HG02970 (cell line): Measurements from ENCODE around the gene GALNT10.

ENCODE experiments used
- ATAC-seq: cut with Tn5 transposase; IDR thresholded peaks from one replicate; pipeline ENCODE4 v1.9.1; 2021; ENCODE audit warnings: mild to moderate bottlenecking, moderate library complexity, moderate number of reproducible peaks; ENCODE audit not compliant: unreplicated experiment, low FRiP score

Gene GALNT10

DNA sequence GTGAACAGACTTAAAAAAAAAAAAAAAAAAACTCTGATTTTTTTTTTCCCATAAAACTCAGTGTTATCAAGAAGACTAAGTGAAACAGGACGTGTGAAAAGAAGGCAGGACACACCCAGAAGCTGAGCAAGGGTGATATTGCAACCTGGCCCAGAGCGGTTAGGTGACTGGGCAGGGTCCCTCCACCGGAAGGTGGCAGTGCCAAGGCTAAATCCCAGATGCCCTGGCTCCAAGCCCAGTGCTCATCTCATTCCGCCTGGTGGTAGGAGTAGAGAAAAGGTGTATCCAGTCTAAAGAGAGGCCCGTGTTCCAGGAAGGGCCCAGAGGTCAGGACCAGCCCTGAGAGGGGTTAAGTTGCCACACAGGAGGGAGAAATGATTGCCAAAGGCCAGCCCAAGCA is 203.8 kb downstream of the GALNT10 start:
- ATAC-seq, result no peak

DNA sequence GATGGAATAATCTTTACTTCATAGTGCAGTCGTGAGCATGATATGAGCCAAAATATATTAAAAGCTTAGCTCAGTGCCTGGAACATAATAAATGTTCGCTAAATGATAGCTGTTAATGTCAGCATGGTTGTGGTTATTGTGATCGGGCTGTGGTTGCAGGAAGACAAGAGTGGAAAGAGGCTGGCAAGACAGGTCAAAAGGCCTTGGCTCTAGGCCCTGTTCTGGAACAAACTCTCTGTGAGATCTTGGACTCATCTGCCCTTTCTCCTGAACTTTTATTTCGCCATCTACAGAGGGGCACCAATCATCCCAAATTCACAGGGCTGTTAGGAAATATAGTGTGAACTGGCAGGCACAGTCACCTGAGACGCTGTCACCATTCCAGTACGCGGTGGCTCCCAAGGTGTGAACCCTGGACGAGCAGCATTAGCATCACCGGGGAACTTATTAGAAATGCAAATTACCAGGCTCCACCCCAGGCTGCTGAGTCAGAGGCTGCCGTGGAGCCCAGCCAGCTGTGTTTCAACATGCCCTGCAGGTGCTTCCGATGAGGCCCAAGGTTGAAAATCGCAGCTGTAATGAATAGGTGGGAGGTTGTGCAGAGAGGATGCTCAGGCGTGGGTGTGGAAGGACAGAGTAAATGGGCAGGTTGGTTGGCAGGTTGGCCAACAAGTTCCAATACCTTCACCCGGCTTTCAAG is 205.0 kb downstream of the GALNT10 start:
- no peak for ATAC-seq

DNA sequence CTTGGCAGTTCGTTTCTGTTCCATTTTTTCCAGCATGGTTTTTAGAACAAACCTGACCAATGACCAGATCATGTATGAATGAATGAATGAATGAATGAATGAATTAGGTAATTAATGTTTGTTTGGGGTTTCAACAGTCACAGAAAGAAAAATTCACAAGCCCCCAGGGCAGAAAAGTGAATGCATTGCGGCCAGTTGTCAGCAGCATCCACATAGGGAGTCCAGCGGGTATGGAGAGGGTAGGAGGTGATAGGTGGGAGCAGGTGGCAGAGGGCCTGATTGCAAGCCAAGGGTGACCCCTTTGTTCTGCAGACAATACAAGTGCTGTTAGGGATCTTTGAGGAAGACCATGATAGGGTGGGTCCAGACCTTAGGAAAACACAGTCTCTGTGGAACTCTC is 205.6 kb downstream of the GALNT10 start:
- no peak for ATAC-seq

DNA sequence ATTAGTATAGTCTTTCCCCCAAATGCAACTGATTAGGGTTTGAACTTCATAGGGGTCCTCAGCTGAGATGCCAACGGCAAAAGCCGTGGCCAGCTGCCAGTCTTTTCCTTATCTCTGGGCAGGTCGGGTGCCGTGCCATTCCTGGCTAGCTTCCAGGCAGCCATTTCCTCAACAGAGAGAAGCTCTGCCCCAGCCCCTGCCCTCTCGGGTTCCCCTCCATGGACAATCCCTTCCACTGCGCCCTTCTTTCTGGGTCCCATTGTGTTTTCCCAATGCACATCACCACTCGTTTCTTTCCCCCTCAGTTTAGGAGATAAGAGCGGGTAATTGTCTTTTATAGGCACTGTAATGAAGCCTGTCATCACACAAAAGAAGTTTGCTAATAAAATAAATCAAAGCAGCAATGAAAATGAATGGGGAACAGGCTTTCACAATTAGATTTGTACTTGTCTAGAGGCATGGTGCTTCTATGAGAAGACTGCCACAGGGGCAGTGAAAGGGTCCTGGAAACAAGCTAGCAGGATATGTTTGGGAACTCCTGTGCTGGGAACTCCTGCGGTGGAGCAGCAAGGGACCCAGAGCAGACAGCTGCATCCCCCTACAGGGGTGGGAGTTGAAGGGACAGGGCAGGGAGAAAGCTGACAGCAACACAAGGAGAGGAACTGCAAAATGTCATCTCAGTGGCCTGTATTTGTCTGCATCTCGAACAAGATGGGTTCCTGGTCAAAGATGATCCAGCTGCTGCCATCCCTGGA is 207.3 kb downstream of the GALNT10 start:
- ATAC-seq, result no peak

DNA sequence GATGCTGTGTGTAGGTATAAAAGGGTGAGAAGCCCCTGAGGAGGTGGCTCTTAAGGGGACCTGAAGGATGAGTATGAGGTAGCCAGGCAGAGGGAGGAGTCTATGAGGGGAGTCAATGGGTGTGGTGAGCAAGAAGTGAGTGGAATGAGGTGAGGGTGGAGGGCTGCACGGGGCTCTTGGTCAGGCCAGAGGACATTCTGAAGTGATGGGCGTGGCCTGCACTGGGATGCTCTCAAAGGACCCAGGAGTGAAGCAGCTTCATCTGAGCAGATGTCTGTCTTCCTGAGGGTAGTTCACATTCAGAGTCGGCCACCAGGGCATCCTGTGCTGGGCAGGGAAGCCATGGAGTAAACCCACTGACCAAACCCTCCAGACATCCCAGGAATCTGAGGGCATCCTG is 210.1 kb downstream of the GALNT10 start:
- no peak for ATAC-seq

DNA sequence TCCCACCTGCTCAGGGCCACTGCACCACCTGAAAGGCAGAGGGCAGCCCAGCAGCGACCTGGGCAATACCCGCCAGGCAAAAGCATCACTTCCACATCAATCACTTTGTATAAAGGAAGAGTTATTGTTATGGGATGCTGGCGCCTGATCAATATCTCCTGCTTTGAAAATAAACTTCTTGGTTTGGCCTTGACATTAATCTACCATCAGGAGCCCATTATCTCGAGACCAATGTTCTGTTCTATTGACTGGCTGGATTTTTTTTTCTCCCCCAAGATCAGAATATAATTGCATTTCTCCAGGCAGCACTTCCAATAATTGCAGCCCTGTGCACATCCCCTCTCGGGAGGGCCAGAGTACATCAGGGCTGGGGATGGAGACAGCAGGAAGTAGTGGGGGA is 210.8 kb downstream of the GALNT10 start:
- ATAC-seq, result no peak

DNA sequence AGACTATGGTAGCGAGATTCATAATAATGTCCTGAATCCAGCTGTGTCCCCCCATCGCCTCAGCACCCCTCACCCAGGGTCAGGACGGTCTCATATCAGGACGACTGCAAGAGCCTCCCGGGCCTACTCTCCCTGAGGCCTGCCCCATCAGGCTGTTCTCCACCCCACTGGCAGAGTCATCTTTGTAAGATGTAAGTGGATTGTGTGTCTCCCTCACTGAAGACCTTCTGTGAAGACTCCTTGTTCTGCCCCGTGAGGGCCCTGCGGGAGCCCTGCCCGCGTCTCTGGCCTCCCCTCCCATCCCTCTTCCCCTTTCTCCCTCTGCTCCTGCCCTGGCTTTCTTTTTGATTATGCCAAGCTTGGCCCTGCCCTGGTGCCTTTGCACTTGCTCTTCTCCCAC is 211.4 kb downstream of the GALNT10 start:
- ATAC-seq, result no peak

DNA sequence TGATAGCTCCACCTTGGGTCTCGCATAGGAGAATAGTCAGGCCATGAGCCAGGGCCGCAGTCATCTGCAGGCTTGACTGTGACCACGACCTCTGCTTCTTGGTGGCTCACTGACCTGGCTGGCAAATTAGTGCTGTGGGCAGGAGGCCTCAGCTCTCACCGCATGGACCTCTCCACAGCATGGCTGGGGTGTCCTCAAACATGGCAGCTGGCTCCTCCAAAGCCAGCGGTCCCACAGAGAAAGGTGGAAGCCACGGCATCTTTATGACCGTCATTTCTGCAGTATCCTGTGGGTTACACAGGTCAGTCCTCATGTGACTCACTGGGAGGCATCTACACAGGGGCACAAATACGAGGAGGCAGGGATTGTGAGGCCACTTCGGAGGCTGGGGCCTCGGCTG is 212.1 kb downstream of the GALNT10 start:
- no peak for ATAC-seq

DNA sequence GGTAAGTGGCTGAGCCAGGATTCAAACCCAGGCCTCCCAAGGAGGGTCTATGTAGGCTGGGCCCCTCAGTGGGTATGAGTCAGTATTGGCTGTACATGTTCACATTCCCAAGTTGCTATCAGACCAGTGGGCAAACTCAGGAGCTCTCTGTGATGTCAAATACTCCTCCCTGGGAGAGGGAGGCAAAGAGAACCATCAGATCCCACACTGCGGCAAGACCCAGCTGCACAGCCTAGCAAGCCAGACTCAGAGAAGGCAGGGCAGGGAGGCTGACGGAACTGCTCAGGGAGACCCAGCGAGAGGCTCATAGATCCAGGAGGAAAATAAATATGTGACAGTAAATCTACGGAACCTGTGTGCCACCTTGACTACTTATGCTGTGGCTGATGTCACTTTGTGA is 212.7 kb downstream of the GALNT10 start:
- no peak for ATAC-seq

DNA sequence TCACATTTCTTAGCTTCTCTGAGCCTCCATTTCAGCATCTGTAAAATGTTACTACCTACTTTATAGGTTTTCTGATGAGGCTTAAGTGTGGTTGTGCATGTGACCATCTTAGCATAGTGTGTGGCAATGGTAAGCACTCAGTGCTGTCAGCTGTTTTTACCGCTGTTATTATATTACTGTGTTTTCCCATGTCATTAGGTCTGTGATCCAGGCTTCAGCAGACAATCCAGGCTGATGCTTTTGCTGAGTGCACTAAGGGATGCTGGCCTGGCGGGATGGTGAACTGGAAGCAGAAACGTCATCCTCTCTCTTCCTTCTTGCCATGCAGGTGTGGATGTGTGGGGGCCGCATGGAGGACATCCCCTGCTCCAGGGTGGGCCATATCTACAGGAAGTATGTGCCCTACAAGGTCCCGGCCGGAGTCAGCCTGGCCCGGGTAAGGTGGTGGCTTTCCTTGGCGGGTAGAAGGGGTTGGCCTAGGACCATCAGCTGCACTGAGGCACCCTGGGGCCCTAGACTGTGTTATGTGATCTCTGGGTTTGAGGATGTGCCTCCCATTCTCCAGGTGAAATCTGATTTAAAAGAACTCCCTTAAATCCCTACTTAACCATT is 213.3 kb downstream of the GALNT10 start:
- ATAC-seq, result no peak

DNA sequence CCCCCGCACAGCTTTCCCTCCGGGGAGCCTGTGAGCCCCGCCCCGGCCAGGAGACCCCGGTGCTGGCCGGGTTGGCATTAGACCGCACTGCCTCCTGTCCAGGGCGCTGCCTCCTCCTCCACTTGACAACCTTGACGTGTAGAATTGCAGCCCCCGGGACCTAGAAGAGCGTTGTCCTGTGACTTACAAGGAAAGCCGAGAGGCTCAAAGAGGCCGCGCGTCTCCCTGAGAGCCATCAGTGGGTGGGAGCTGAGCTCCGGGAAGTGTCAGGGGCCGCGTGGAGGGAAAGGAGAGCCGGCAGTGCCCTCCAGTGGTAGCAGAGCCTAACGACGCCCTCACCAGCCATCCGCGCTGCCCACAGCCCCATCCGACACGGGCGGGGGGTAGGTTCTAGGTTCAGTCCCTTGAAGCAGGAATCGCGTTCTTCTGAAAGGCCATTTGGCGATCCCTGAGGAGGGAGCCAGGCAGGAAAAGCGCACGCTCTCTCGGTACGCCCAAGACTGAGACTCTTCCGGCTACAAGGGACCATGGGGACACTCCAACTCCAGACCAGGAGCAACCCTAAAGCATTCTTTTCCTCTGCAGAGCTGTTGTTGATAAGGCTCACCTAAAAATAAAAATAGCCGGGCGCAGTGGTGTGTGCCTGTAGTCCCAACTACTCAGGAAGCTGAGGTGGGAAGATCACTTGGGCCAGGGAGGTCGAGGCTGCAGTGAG is 214.7 kb downstream of the GALNT10 start:
- ATAC-seq, result peak; percentile 75

DNA sequence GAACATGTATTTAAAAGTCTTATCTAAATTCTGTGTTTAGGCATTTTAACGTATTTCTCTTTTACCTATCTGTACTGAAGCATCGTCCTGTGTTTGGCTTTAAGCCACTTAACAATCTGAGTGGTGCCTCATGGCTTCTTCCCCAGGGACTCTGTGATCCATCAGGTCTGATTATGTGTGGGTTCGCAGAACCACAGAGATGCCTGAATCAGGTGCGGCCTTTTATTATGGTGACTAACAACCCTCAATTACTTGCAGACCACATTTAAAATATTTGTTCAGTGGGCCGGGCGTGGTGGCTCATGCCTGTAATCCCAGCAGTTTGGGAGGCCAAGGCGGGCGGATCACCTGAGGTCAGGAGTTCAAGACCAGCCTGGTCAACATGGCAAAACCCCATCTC is 215.7 kb downstream of the GALNT10 start:
- ATAC-seq, result no peak

DNA sequence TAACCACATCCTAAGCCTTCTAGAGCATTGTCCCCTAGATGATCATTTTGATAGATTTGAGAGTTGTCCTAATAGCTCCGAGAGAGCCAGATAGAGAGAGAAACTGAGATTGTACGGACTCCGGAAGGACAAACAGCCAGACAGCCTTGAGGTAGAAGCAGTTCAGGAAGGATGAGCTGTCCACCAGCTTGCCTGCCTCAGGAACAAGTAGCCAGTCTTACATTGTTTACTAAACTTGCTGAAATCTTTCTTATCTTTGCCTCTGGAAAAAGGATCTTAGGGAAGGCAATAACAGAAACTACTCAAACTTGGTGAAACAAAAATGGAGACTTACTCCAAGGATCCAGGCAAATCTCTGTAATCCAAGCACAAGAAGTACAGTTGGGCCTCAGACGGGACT is 216.3 kb downstream of the GALNT10 start:
- ATAC-seq, result no peak

DNA sequence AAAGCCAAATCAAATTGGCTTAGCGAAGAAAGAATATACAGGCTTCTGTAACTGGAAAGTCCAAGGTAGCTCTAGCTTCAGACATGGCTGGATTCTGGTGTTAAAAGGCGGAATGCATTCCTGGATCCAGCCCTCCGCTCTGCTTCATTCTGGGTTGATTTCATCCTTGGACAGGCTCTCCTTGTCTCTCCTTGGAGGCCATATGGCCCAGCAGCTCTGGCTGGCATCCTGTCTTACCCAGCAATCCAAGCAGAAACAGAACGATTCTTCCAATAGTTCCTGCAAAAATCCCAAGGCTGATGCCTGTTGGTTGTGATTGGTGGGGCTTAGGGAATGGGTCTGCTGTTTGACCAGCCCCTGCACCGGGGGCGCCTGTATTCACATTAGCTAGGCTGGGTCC is 218.3 kb downstream of the GALNT10 start:
- no peak for ATAC-seq

DNA sequence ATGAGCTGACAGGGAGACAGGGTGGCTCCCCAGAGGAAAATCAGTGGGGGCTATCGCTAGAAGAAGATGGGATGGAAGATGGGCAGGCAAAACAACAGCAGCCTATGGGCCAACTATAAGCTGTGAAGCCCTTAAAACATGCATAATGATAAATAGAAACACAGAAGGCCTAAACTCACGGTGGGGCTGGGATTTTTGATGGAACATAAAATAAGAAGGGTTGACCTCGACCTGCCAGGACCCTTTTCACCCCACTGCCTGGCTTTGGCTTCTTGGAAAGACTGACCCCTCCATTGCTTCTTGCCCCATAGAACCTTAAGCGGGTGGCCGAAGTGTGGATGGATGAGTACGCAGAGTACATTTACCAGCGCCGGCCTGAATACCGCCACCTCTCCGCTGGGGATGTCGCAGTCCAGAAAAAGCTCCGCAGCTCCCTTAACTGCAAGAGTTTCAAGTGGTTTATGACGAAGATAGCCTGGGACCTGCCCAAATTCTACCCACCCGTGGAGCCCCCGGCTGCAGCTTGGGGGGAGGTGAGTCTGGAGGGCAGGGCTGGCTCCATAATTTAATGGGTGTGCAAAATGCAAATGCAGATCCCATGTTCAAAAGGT is 218.8 kb downstream of the GALNT10 start:
- no peak for ATAC-seq

DNA sequence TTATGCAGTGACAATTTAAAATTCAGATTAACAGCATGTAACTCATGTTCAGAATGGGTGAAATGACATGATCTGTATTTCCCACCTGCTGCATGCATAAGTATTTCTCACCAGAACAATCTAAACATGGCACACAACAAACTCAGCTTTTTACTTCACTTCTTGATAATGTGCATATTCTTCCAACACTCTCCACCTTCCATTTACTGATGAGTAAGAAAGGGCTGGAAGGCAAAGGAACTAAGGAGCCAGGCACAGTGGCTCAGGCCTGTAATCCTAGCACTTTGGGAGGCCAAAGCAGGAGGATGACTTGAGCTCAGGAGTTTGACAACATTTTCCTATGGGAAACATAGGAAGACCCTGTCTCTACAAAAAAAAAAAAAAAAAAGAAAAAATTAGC is 219.5 kb downstream of the GALNT10 start:
- no peak for ATAC-seq

DNA sequence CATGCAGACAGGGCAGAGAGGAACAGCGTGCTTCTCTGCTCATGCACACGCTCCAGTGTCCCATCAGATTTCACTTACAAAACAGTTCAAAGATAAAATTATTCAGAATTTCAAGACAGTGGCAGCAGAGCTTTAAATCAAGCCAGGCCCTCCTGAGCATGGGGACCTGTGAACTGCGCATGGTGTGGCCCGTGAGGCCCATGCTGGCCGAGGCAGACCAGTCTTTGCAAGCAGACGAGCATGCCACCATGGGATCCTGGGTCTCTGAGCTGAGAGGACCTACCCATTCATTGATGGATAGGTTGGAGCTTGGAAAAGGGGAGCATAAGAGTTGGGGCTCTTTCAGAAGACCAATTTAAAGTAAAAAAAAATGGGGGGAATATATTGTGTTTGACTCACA is 220.3 kb downstream of the GALNT10 start:
- ATAC-seq, result no peak

DNA sequence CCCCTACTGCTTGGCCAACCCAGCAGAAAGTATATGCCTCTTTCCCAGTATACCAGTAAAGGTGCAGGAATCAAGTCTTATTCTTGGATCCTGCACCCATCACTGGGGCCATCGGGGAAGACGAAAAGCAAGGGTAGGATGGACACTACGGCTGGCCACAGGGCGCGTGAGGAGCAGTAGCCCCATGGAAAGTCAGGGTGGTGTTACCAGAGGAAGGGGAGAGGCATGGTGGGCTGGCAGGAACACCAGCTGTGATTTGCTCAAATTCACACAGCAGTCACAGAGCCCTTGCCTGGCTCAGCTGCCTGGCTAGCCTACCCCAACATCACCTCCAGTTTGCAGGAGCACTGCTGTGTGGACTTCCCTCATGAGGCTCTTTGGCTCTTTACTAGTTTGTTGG is 220.8 kb downstream of the GALNT10 start:
- no peak for ATAC-seq

DNA sequence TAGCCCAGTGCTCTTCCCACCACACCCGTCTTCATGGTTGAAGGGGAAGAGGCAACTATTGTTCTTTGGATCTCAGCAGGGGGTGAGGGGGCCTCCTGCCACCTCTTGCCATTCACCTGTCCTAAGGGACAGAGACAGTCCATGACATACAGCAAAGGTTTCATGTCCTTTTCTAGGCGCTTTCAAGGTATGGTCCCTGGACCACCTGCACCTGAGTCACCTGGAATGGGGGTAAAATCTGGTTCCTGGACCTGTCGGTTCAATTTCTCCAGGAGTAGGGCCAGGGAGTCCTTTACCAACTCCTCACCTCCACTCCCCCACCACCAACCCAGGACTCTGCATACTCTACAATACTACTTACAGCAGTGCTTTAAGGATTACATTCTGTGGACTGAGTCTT is 221.8 kb downstream of the GALNT10 start:
- no peak for ATAC-seq

DNA sequence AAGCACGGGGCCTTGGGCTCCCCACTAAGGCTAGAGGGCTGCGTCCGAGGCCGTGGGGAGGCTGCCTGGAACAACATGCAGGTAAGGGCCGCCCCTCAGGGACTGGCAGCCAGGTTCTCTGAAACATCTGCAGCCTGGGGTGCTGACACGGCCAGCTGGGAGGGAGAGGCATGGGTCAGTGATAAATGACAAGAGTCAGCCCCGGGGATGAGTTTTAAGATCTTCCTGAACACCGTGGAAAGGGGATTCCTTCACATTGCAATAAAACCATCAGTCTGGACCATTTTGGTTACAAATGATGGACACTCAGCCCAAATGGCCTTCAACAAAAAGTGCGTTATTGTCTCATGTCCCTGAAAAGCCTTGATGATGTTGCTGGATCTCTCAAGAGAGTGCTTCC is 222.4 kb downstream of the GALNT10 start:
- ATAC-seq, result no peak

DNA sequence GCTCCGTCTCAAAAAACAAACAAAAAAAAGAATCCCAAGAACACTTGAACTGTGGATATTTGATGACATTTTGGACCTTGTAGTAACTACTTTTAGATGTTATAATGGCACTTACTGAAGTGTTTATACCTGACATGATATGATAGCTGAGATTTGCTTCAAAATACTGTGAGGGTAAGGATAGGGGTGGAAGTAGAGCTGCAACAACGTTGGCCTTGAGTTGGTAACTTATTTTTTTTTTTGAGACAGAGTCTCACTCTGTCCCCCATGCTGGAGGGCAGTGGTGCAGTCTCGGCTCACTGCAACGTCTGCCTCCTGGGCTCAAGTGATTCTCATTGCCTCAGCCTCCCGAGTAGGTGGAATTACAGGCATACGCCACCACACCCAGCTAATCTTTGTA is 224.6 kb downstream of the GALNT10 start:
- no peak for ATAC-seq
